Nephron (organoid): ENCODE measurements around the gene CTLA4.

Experiments used
- H3K27ac Mint-ChIP-seq, 3 experiments: 2 replicates each; pipeline ENCODE4 v1.8.0; 2020; ENCODE audit warnings: mixed read lengths in 3 of 3, mild to moderate bottlenecking in 2 of 3, moderate library complexity in 1 of 3
- H3K27me3 Mint-ChIP-seq: 2 replicates; pipeline ENCODE4 v1.8.0; 2021; ENCODE audit warnings: low read depth, mild to moderate bottlenecking, moderate library complexity, mixed read lengths
- H3K36me3 Mint-ChIP-seq: 2 replicates; pipeline ENCODE4 v1.8.0; 2020; ENCODE audit warnings: low read depth, mixed read lengths
- H3K4me1 Mint-ChIP-seq: 2 replicates; pipeline ENCODE4 v1.8.0; 2020; ENCODE audit warnings: mixed read lengths
- H3K4me3 Mint-ChIP-seq, 3 experiments: 2 replicates each; pipeline ENCODE4 v1.8.0; 2020; ENCODE audit warnings: mild to moderate bottlenecking in 3 of 3, mixed read lengths in 3 of 3, moderate library complexity in 2 of 3
- H3K9me3 Mint-ChIP-seq: 2 replicates; pipeline ENCODE4 v1.8.0; 2020; ENCODE audit warnings: mixed read lengths
- CTCF ChIP-seq, 3 experiments: fragments of 200-600 bp; sonication (generic); IDR thresholded peaks; one replicate each; pipeline ENCODE4 v1.5.0; 2021; ENCODE audit warnings: antibody characterized with exemption in 3 of 3; ENCODE audit not compliant: unreplicated experiment in 3 of 3

Gene CTLA4

GRCh38 chr2:203918839-203919238, 51.3 kb downstream of the CTLA4 start:
- Mint-ChIP-seq H3K27me3 (peaks cover 3% of the 10 kb centered on the region), H3K27ac (no peak overlapping the region), H3K36me3 (no peaks in the 10 kb centered on the region), H3K4me3 (no peak overlapping the region), H3K4me1 (peaks cover 28% of the 10 kb centered on the region), H3K9me3 (no peaks in the 10 kb centered on the region)
- TF ChIP-seq CTCF (IDR thresholded peaks at IDR 0.05; ENCODE audit: unreplicated experiment in 3 of 3): no peak
